ENCODE data around the gene DDX56.
"Not testable (repeated sequence)": the region's sequence is repeated elsewhere in the genome, so short reads cannot be mapped to it uniquely, and the experiment has no call there.

Gene DDX56

DNA sequence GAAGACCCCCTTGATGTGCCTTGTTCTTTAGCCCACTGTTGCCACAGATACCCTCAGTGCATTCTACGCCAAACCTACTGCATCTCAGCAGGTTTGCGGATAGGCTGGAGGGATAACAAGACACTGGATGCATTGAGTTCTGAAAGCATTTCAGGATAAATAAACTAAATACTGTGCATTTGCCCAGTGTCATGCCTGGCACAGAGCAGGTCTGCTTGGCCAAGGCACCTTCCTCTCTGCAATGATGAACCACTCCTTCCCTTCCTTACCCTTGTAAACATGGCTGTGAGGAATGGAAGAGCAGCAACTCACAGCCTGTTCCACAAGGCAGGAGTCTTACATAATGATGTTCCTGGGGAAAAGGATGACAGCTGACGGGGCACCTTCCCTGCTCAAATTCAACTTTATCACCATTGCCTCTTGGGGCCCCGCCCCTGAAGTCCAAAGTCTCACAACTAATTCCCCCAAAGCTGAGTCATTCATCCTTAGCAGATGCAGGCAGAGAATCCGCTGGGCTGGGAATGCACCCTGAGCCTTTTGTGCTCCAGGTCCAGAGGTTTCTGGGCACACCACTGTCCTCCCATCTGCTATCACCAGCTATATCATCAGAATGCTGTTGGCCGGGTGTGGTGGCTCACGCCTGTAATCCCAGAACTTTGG is 11.6 kb downstream of the DDX56 start:
- no peak overlapping the region for H3K27ac Mint-ChIP-seq
- no peaks in the 10 kb centered on the region for H3K9me3 Mint-ChIP-seq
- peaks cover 18% of the 10 kb centered on the region for H3K36me3 Mint-ChIP-seq (ENCODE audit: low read depth)
- no peaks in the 10 kb centered on the region for H3K27me3 Mint-ChIP-seq (ENCODE audit: low read depth)
- no peaks in the 10 kb centered on the region for H3K4me1 Mint-ChIP-seq
- no peak overlapping the region for H3K4me3 Mint-ChIP-seq
- TF ChIP-seq, protein P1, sequence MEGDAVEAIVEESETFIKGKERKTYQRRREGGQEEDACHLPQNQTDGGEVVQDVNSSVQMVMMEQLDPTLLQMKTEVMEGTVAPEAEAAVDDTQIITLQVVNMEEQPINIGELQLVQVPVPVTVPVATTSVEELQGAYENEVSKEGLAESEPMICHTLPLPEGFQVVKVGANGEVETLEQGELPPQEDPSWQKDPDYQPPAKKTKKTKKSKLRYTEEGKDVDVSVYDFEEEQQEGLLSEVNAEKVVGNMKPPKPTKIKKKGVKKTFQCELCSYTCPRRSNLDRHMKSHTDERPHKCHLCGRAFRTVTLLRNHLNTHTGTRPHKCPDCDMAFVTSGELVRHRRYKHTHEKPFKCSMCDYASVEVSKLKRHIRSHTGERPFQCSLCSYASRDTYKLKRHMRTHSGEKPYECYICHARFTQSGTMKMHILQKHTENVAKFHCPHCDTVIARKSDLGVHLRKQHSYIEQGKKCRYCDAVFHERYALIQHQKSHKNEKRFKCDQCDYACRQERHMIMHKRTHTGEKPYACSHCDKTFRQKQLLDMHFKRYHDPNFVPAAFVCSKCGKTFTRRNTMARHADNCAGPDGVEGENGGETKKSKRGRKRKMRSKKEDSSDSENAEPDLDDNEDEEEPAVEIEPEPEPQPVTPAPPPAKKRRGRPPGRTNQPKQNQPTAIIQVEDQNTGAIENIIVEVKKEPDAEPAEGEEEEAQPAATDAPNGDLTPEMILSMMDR (IDR thresholded peaks at IDR 0.05; ENCODE audit: unreplicated experiment in 3 of 3): no peak

DNA sequence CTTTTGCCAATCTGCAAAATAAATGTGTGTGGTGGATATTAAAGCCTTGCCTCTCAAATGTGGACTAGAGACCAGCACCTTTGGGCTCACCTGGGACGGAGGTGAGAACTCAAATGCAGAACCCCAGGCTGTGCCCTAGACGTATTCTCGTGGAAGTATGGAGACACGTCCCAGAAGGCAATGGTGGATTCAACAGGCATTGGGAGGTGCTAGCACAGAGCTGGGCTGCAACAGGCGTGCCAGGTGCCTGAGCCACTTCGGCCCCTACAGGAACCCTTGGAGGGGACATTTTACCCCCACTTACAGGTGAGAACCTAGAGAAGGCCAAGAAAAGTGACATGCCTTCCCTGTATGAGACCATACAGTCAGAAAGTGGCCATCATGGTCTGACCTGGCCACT is 12.2 kb downstream of the DDX56 start:
- no peaks in the 10 kb centered on the region for H3K4me1 Mint-ChIP-seq
- peaks cover 18% of the 10 kb centered on the region for H3K36me3 Mint-ChIP-seq (ENCODE audit: low read depth)
- no peaks in the 10 kb centered on the region for H3K27me3 Mint-ChIP-seq (ENCODE audit: low read depth)
- no peak overlapping the region for H3K27ac Mint-ChIP-seq
- H3K9me3 Mint-ChIP-seq: no peaks in the 10 kb centered on the region
- H3K4me3 Mint-ChIP-seq: no peak overlapping the region
- TF ChIP-seq, protein P1 (IDR thresholded peaks at IDR 0.05; ENCODE audit: unreplicated experiment in 3 of 3): no peak

DNA sequence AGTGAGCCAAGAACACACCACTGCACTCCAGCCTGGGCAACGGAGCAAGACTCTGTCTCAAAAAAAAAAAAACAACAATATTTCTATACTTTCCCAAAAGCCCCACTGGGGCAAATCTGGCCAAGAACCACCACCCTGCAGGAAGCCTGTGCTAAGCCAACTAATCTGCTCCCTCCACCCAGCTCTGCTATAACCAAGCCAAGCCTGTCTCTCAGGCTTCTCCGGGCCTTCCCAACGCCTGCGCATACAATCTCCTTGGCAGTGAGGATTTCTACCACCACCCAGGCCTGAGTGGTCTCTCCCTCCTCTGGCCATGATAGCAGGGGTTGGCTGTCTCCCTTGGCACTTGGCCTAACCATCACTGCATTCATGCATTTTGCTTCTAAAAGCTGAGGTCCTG is 14.2 kb downstream of the DDX56 start:
- H3K4me1 Mint-ChIP-seq: no peaks in the 10 kb centered on the region
- peaks cover 5% of the 10 kb centered on the region for H3K36me3 Mint-ChIP-seq (ENCODE audit: low read depth)
- no peaks in the 10 kb centered on the region for H3K9me3 Mint-ChIP-seq
- no peak overlapping the region for H3K4me3 Mint-ChIP-seq
- TF ChIP-seq, protein P1 (IDR thresholded peaks at IDR 0.05; ENCODE audit: unreplicated experiment in 3 of 3): no peak
- no peak overlapping the region for H3K27ac Mint-ChIP-seq
- H3K27me3 Mint-ChIP-seq (ENCODE audit: low read depth): no peaks in the 10 kb centered on the region

DNA sequence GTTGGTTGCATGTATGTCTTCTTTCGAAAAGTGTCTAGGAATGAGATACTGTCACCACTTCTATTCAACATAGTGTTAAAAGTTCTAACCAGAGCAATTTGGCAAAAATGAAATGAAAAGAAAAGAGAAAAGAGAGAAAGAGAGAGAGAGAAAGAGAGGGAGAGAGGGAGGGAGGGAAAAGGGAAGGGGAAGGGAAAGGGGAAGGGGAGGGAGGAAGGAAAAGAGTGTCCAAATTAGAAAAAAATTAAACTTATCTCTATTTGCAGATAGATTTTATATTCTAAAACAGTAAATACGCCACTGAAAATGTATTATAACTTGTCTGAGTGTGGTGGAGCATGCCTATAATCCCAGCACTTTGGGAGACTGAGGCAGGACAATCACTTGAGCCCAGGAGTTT is 16.2 kb downstream of the DDX56 start:
- Mint-ChIP-seq H3K27ac (no peak overlapping the region), H3K4me1 (no peaks in the 10 kb centered on the region), H3K36me3 (ENCODE audit: low read depth) (no peaks in the 10 kb centered on the region), H3K4me3 (no peak overlapping the region), H3K9me3 (no peaks in the 10 kb centered on the region), H3K27me3 (ENCODE audit: low read depth) (no peaks in the 10 kb centered on the region)
- TF ChIP-seq, protein P1 (IDR thresholded peaks at IDR 0.05; ENCODE audit: unreplicated experiment in 3 of 3): no peak

DNA sequence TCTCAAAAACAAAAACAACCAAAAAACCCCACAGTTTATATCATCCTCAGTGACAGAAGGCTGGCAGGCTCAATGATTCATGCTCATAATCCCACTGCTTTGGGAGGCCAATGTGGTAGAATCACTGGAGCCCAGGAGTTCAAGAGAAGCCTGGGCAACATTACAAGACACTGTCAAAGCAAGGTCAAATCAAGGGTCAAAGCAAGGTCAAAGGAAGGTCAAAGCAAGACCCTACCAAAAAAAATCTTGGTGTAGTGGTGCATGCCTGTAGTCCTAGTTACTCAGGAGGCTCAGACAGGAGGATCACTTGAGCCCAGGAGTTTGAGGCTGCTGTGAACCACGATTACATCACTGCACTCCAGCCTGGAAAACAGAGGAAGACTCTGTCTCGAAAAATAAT is 18.4 kb downstream of the DDX56 start:
- Mint-ChIP-seq H3K4me3 (no peak overlapping the region), H3K4me1 (no peaks in the 10 kb centered on the region), H3K9me3 (no peaks in the 10 kb centered on the region), H3K27me3 (ENCODE audit: low read depth) (no peaks in the 10 kb centered on the region), H3K27ac (no peak overlapping the region), H3K36me3 (ENCODE audit: low read depth) (no peaks in the 10 kb centered on the region)
- TF ChIP-seq, protein P1 (IDR thresholded peaks at IDR 0.05; ENCODE audit: unreplicated experiment in 3 of 3): no peak

DNA sequence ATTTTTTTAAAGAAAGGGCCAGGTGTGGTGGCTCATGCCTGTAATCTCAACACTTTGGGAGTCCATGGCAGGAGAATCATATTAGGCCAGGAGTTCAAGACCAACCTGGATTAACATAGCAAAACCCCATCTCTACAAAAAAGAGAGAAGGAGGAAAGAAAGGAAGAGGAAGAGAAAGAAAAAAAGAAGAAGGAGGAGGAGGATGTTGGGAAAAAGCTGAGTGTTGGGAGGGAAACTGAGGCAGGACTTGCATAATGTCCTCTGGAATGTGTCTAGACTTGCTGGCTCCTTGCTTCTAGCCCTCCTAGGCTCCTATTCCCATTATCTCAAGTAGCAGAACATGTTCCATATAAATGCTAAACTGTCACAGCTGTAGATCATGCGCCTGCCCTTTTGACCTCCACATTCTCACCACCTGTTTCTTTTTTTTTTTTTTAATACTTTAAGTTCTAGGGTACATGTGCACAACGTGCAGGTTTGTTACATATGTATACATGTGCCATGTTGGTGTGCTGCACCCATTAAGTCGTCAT is 21.2 kb downstream of the DDX56 start:
- not testable (repeated sequence) for H3K36me3 Mint-ChIP-seq (ENCODE audit: low read depth); H3K4me1 Mint-ChIP-seq; H3K9me3 Mint-ChIP-seq; H3K4me3 Mint-ChIP-seq; H3K27me3 Mint-ChIP-seq (ENCODE audit: low read depth); H3K27ac Mint-ChIP-seq

Measured in nephron (organoid).